ENCODE measurements around the gene KRTAP12-4.
A peak's percentile ranks its signal among the peaks of the same experiment; 100 is the strongest.

Gene KRTAP12-4

DNA sequence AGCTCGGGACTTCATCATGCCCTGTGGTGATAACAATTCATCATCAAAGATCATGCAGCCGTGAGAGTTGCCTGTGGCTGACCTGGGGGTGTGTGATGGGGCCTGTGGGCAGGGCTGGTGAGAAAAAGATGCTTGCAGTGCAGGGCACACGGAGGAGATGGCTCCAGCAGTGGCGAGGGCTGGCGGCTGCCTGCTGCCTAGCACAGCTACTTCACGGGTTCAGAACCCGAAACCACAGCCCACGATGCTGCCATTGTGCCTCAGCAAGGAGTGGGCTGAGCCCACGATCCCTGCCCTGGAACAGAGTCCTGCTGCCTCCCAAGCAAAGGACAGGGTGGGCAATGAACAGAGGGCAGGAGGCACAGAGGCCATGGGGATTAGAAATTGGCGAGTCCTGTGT lies 28.2 kb downstream of the KRTAP12-4 start:
- TF ChIP-seq, protein P1, sequence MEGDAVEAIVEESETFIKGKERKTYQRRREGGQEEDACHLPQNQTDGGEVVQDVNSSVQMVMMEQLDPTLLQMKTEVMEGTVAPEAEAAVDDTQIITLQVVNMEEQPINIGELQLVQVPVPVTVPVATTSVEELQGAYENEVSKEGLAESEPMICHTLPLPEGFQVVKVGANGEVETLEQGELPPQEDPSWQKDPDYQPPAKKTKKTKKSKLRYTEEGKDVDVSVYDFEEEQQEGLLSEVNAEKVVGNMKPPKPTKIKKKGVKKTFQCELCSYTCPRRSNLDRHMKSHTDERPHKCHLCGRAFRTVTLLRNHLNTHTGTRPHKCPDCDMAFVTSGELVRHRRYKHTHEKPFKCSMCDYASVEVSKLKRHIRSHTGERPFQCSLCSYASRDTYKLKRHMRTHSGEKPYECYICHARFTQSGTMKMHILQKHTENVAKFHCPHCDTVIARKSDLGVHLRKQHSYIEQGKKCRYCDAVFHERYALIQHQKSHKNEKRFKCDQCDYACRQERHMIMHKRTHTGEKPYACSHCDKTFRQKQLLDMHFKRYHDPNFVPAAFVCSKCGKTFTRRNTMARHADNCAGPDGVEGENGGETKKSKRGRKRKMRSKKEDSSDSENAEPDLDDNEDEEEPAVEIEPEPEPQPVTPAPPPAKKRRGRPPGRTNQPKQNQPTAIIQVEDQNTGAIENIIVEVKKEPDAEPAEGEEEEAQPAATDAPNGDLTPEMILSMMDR (IDR thresholded peaks at IDR 0.05; ENCODE audit: low read depth, low read length, missing control alignments), result no peak
- no peak for DNase-seq (ENCODE audit: extremely low read depth, low read depth)

DNA sequence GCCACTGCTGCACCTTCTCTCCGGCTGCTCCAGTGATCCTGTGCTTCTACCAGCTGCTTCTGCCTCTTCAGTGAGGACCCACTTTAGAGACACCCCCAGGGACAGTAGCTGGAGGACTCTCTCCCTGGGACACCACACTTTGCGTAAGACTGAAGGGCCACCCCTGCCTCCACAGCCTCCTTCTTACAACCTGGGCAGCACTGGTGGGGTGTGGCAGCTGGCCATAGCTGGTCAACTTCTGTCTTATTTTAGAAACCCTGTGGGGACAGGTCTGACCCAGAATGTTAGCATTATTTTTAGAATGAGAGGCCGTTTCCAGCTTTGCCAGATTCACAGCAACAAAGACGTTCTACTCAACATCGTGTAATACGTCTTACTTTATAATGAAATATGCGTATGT lies 28.7 kb downstream of the KRTAP12-4 start:
- H3K4me3 ChIP-seq (replicated peaks; ENCODE audit: low read depth, low read length), result no peak overlapping the region
- DNase-seq (ENCODE audit: extremely low read depth, low read depth), result no peak
- TF ChIP-seq, protein P1 (IDR thresholded peaks at IDR 0.05; ENCODE audit: low read depth, low read length, missing control alignments), result no peak

More for the DNA sequence above, 28.2 kb downstream of the KRTAP12-4 start:
- H3K4me3 ChIP-seq (replicated peaks; ENCODE audit: low read depth, low read length), result no peak overlapping the region

DNA sequence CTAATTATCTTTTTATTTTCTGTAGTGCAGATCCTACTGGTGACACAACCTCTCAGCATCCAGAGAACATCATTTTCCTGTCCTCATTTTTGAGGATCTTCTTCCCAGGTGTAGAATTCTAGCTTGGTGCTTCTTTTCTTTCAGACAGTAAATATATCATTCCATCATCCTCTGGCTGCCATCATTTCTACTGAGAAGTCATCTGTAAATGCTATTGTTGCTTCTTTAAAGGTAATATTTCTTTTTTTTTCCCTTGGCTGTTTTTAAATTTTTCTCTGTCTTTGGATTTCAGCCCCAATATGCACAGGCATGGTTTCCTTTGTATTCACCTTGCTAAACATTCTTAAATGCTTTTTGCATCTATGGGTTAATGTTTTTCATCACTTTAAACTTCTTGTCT lies 30.9 kb downstream of the KRTAP12-4 start:
- DNase-seq (ENCODE audit: extremely low read depth, low read depth), result no peak

DNA sequence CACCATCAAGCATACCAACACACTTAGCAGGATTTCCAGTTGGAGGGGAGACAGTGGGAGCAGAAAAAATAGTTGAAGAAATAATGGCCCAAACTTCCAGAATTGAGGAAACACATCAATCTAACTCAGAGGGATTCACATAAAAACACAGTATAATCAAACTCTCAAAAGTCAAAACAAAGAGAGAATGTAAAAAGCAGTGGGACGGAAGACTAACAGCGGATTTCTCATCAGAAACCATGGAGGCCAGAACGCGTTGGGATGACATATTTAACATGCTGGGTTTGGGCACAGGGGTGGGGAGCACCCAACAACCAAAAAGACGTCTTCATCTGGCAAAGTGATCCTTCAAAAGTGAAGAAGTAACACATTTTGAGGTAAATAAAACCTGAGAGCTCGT lies 34.6 kb downstream of the KRTAP12-4 start:
- TF ChIP-seq, protein P1 (IDR thresholded peaks at IDR 0.05; ENCODE audit: low read depth, low read length, missing control alignments), result no peak
- H3K4me3 ChIP-seq (replicated peaks; ENCODE audit: low read depth, low read length), result no peak overlapping the region
- DNase-seq (ENCODE audit: extremely low read depth, low read depth), result no peak

More for the DNA sequence above, 30.9 kb downstream of the KRTAP12-4 start:
- TF ChIP-seq, protein P1 (IDR thresholded peaks at IDR 0.05; ENCODE audit: low read depth, low read length, missing control alignments), result no peak
- H3K4me3 ChIP-seq (replicated peaks; ENCODE audit: low read depth, low read length), result no peak overlapping the region

DNA sequence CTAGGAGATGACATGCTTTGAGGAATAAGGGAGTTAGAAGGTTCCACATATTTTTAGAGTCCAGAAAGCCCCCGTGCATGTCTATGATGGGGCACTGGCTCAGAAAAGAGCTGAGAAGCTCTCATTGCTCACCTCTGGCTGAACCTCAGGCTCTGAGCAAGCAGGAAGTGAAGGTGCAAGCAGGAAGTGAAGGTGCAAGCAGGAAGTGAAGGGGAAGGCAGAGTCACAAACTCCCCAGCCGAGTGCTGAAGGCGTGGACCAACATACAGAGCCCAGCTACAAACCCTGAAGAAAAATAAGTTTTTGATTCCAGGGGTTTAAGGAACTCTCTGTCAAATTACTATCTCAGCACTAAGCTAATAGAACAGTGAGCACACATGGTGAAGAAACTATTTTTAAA lies 35.5 kb downstream of the KRTAP12-4 start:
- no peak overlapping the region for H3K4me3 ChIP-seq (replicated peaks; ENCODE audit: low read depth, low read length)
- DNase-seq (ENCODE audit: extremely low read depth, low read depth), result no peak
- TF ChIP-seq, protein P1 (IDR thresholded peaks at IDR 0.05; ENCODE audit: low read depth, low read length, missing control alignments), result no peak

DNA sequence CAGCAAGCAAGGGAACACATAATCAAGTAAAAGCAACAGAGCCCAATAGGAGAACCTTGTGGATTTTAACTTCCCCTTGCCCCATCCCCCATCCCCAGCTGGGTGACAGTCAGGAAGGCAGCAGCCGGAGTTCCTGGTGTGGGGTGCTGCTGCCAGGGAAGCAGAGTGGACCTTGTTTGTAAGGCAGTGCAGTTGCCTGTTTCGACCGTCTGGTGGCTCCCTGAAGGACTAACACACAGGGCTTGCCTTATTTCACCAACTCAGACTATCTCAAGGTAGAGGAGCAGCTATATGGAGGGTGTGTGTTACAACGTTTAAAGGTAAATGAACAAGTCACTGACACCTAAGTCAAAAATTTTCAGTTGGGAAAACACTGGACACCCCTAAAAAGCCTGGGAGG lies 36.0 kb downstream of the KRTAP12-4 start:
- DNase-seq (ENCODE audit: extremely low read depth, low read depth), result no peak
- TF ChIP-seq, protein P1 (IDR thresholded peaks at IDR 0.05; ENCODE audit: low read depth, low read length, missing control alignments), result peak; percentile 4

DNA sequence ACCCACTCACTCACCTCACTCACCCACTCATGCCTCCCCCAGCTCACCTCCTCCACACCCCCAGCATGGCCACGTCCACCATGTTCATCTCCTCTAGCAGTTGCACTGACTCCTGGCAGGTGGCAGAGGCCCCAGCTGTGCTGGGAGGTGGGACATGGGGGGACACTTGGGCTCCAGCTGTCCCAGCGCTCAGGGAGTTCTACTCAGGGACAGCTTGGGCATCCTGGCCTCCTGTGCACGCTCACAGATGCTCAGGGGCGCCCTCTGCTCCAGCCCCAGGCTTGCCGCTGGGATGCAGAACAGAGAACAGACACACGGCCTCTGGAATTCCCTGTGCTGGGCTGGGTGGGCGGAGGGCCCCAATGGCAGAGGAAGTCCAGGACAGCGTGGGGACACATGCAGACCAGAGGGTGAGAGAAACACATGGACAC lies 37.4 kb downstream of the KRTAP12-4 start:
- TF ChIP-seq, protein P1 (IDR thresholded peaks at IDR 0.05; ENCODE audit: low read depth, low read length, missing control alignments), result no peak
- DNase-seq (ENCODE audit: extremely low read depth, low read depth), result no peak
- no peak overlapping the region for H3K4me3 ChIP-seq (replicated peaks; ENCODE audit: low read depth, low read length)

More for the DNA sequence above, 36.0 kb downstream of the KRTAP12-4 start:
- H3K4me3 ChIP-seq (replicated peaks; ENCODE audit: low read depth, low read length), result no peak overlapping the region

All from HFF-Myc (cell line).